Activated CD4-positive, alpha-beta T cell treated with anti-CD3 and anti-CD28 coated beads, Interleukin-2, amount 50 U/mL, for 16 hours (primary cell): Measurements from ENCODE around the gene MX2.

Experiments
- DNase-seq: peaks from one replicate; pipeline ENCODE4 v3.0.0-alpha.2; 2020

The MX2 gene

DNA sequence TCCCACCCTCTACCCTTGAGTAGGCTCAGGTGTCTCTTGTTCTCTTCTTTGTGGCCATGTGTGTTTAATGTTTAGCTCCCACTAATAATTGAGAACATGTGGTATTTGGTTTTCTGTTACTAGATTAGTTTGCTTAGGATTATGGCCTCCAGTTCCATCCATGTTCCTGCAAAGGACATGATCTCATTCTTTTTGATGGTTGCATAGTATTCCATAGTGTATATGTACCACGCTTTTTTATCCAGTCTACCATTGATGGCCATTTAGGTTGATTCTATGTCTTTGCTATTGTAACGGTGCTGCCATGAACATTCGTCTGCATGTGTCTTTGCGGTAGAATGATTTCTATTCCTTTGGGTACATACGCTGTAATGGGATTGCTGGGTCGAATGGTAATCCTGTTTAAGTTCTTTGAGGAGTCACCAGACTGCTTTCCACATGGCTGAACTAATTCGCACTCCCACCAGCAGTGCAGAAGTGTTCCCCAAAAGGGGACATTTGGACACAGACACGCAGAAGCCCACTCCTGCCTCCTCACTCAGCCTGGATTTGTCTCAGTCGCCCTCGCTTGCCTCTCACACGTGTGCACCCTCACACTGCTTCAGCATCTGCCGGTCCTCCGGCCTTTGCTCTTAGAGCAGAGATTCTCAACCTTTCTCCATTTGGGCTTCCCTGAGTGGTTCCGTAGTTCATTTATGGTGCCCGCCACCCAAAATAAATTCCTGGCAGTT is 3.7 kb downstream of the MX2 start:
- no peak for DNase-seq

DNA sequence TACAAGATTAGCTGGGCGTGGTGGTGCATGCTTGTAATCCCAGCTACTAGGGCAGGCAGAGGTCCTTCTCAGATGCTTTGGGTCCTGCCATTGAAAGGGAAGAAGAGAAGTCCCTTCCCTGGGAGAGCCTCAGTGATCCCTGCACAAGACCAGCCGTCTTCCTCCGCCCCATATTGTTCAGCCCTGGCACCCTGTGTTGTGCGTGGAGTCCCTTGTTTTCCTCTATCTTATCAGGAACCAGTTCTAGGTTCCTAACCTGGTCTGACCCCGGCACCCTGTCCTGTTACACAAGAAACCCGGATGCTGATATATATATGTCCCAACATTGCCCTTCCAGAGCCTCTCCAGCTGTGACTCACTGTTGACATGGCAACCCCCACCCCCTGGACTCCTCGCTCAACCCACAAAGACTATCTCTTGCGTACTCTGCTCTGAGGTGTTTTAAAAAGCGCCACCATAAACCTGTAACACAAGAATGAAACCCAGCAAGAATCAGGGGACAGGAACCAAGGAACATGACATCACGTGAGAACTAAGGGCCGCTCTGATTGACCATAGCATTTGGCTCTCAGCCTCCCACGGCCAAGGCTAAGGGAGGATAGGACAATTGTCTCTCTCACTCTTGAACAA is 4.8 kb downstream of the MX2 start:
- DNase-seq = no peak

DNA sequence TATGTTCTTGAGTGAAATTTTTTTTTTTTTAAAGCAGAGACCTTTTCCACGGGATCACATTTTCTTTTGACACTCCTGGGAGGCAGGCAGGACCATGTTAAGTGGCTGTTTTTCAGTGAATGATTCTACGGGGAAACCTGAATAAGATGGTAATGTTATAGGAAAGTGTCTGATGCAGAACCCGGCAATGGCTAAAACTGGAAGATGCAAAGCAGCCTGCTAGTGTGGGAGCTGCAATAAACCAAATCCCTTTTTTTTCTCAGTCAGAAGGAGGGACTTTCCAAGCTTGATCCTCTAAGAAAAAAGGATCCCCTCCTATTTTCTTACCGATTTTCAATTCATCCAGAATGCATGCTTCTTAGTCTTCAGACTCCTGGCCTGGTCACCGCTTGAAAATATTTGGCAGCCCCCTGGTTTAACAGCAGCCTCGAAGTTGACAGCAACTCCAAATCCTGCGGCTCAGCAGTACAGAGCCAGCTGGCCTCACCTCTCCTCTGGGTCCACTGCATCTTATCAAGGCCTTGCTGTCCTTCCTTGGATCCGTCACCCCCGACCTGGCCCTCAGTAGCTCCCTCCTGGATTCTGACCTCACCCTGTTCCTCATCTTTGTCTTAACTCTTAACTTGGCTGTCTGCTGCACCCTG is 5.6 kb downstream of the MX2 start:
- DNase-seq = no peak

DNA sequence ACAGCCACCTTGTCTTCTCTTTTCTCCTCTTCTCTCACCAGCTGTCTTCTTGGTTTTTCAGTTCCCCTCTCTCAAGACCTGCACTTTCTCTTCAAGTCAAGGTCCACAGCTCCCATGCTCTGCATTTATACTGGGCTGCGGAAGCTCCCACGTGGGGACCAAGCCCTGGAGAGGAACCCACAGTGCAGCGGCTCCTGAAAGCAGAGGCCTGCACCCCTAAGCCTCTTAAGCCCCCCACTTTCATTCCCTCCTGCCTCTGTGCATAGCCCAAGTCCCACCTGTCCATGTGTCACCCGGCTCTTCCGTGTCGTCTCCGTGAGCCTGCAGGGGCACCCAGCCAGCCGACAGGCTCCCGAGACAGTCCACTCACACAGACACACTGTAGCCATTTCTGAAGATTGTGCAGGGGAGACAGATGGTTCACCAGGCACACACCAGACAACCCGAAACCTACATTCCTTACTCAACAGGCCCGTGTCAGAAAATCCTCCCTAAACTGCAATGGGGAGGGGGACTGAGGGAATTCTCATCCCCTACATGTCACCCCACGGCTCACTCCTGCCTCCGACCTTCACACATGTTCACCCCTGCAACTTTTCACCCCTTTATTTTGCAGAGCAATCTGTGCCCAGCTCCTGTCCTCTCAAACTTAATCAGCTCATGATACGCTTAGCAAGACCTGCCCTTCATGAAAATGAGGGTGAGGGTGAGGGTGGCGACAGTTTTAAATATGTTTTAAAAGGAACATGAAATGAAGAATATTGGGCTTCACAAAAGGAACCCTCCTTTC is 6.3 kb downstream of the MX2 start:
- DNase-seq = no peak

DNA sequence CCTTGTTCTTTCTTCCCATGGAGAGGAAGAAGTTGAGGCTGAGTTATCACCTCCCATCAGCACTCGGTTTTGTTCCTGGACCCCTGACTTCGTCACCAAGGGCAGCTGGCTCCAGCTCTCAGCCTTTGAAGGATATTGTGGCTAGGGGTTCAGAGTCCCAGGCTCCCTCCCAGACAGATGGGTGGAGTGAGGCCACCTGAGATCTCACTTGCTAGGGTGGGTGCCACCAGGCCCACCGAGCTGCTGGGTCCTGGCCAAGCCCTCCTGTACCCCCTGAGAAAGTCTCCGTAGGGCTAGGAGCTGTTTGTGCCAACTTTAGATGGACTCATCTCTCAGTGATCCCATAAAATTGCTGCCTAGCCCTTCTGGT is 6.9 kb downstream of the MX2 start:
- no peak for DNase-seq

DNA sequence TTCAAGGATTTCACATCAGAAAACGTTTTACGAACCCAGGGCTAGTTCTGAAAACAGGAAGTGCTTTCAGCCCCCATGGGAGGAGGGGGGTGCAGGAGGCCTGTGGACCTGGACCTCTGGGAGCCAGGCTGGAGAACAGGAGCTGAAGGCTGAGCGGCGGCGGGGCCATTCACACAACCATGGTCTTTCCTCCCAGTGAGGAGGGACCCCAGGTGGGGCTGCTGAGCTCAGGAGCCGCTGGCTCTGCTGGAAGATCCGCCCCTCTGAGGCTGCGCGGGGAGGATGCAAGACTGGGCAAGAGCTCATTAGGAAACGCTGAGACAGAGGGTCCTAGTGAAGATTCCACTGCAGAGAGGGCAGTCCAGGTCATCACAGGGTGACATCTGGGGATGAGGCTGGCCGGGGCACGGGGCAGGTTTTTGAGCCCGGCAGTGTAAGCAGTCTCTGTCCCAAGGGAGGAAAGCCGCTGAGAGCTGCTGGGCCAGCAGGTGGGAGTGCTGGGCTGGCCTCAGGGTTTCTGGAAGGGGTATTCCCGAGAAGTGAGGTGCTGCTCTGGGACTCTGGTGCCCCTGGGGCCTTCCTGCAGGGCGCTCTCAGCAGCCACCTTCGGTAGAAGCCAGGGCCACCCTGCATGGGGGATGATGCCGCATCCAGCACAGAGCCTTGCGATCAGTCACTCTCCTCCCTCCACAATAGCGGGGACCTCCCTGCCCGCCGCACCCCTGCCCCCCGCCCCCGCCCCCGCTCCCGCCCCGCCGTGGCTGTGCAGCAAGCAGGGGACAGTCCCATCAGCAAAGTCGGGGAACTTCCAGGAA is 7.5 kb downstream of the MX2 start:
- peak; percentile 3 for DNase-seq

DNA sequence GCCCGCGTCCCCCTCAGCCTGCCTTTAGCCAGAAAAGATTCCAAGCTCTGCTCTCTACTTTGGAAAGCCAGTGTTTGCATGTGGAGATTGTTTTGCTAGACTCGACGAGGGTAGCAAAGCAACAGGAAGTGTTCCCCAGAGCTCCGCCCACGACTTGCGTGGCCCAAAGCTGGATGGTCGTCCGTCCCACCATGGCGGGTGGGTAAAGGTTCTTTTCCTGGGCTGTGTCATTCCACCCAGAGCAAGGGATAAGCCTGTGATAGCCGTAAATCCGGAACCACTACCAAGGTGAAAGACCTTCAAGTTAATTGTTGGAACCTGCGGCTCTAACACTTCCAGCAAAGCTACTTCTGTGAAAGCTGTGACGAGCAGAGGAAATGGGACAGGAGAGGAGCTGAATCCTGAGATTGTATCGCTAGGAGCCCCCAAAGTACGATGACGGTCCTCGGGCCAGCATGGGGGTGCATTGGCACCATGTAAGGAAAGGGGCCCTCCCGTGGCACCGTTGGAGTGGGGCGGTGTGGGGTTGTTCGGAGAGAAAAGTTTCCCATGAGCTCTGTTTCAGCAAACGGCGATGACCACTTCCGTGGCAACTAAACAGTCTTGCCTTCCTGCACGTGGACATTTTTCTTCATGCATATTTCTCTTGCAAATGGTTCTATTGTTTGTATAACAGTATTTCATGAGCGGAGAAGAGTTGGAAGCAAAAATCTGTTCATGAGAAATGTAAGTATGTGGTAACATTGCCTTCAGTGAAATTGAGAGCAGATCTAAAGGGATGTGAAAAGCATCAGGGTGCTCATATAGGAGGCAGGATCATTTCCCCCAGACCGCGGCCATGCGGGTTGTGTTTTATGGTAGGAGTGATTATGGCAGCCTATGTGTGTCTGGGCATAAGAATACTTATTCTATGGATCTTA is 8.4 kb downstream of the MX2 start:
- peak; percentile 26 for DNase-seq

DNA sequence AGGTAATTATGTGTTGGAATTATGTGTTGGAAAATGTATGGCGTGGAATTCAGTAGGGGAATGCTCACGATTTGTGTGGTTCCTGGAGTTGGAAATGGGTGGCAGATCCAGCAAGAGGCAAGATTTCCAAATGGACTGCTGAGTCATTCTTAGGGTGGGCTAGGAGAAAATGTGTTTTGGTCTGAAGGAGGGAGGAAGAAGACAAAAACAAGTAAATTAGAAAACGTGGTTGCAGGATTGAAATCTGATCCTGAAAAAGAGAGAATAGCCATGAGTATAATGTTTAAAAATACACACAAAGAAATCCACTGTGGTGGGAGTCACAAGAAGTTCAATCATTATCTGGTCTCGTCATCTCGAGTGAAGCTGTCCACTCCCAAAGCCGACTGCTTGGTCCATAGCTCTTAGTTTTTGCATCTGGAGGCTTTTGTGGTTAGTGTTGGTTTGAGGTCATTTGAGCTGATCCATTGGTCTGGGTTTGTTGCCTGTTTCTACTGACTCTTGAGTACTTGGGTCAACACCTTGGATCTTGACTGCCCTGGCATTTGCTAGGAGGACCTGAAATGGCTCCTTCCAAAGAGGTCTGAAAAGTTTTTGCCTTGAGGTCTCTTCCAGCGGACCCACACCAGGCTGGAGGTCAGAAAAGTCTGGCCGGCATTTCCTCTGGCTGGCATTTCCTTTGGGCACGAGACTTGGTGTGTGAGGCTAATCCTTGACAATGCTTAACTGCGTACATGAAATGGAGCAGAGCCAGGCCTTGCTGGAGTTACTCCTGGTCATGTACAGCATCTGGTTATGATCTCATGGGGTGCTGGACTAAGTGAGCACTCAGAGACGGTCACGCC is 9.2 kb downstream of the MX2 start:
- DNase-seq = no peak

DNA sequence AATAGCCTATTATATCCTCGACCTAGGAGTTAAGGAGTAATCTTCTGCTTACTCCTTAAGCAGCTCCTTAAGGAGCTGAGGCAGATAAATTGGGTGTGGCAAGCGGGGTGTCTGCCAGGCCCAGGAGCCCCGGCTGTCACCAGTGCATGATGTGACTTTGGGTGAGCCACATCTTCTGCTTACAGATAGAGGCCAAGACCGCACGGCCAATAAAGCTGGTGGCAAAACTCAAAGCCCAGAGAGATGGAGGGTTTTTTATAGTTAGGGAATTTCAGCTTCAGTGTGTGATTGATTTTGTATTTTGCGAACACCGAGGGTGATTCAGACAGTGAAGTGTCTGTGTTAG is 9.8 kb downstream of the MX2 start:
- DNase-seq = no peak

DNA sequence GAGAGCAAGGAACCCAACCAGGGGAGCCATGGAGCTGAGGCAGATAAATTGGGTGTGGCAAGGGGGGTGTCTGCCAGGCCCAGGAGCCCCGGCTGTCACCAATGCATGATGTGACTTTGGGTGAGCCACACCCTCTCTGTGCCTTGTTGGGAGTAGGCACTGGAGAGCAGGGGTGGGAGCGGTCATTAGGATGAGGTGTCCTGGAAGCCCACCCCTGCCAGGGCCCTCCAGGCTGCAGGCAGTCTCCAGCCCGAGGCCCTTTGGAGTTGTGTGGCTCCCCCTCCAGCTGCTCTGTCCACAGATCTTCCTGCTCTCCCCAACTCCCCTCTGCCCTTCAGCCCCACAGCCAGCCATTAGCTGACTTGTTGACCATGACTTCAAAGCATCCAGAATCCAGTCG is 11.4 kb downstream of the MX2 start:
- no peak for DNase-seq

DNA sequence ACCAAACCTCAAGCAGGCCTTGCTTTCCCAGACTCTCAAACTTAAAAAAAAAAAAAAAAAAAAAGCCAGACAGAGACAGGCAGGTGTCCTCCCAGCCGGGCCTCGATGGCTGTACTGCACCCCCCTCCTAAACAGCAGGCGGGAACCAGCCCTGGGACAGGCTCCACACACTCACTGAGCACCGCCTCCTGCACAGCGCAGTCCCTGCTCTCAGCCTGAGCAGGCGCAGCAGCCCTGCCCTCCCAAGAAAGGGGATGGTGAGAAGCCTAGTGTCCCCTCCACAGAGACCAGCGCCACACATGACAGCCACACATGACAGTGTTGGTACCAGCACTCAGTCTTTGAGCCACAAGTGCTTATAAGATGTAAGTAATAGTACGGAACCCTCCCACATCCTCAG is 11.9 kb downstream of the MX2 start:
- DNase-seq = no peak

DNA sequence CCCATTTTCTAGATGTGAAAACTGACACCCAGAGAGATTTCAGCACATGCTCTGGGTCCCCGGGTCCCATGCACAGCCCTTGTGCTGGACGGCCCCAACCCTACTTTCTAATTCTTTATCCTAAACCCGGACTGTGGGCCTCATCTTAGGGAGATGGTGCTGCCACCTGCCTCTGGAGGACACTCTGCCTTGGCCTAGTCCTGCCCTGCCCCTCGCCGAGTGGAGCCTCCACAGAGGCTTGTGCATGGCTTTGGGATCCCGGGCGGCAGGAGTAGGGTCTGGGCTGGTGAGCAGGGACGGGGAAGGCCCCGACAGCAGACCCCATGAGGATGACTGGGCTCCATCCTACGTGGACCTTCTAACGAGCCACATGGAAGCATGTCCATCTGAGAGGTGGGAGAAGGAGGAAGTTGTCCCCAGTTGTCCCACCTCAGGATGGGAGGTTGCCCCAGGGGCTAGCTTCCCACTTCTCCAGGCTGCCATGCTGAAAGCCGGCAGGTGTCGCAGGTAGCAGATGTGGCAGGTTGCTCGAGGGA is 12.4 kb downstream of the MX2 start:
- no peak for DNase-seq

DNA sequence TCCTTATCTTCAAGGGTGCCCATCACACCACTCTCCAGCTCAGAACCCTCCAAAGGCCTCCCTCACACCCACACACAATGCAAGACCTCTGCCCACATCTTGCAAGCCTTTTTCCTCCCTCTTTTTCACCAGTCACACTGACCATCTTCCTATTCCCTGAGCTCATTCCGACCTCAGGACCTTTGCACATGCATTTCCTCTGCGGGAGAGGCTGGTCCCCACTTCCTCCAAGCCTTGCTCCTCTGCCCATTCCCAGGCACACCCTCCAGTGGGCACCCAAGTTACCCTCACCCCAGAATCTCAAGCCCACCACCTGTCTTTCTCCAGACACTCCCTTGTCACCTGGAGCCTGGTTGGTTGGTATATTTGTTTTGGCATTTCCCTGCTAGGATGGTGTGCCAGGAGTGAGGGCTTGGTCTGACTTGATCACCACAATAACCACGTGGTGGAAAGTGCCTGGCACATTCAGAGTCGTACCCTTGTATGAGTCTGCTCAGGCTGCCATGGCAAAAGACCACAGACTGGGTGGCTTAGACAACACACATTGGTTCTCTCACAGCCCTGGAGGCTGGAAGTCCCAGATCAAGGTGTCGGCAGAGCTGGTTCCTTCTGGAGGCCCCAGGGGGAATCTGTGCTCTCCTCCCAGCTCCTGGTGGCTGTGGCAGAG is 13.2 kb downstream of the MX2 start:
- peak; percentile 45 for DNase-seq

DNA sequence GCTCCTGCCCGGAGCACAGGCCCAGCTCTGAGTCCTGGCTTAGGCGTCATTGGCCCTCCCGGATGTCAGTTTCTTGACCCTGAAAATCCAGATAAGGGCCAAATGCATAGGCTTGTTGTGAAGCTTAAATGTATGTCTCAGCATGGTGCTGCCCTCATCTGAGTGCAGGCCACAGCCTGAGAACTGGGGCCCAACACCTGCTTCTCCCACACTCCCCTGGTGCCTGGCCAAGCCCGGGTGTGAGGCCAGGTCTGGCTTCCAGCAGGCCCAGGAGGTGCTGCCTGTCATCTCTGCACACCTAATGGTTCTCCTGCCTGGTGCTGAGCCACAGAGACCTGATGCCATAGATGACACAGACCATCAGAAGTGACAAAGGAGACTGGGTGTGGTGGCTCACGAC is 14.0 kb downstream of the MX2 start:
- no peak for DNase-seq

DNA sequence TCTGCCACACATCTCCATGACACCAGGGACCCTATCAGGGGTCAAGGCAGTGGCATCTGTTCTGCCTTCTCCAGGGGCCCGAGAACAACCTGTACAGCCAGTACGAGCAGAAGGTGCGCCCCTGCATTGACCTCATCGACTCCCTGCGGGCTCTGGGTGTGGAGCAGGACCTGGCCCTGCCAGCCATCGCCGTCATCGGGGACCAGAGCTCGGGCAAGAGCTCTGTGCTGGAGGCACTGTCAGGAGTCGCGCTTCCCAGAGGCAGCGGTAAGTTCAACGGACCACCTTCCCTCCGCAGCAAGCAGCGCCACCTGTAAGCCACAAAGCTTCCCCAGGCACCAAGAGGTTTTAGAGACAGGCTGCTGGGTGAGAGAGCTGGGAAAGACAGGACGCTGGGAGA is 15.9 kb downstream of the MX2 start:
- no peak for DNase-seq

DNA sequence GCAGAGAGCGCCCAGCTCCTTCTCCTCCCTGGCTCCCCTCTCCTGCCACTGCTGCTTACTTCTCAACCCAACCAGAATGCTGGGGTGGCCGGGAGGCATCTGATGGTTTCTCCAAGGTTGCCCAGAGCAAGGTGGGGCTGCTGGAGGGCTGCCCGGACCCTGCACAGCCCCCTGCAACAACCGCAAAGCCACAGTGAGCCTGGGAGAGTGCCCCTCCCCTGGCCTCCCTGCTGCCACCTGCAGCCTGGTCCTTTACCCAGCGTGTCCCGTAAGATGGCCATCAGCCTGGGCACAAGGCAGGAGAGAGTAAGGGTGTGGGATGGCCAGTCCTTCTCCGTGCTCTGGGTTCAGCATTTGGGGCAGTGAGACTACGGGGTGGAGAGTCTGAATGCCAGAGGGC is 17.0 kb downstream of the MX2 start:
- DNase-seq = no peak

DNA sequence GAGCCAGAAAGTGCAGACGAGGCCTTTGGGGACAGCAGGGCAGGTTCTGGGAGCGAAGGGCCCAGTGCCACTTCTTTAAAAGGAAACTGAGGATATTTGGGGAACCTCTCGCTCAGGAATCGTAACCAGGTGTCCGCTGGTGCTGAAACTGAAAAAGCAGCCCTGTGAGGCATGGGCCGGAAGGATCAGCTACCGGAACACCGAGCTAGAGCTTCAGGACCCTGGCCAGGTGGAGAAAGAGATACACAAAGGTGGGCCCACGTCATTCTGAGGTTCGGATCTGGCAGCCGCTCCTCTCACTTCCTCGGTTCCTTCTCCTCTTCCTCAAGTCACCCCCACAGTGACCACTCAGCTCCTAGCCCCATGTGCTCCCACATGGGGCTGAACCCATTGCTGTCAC is 18.1 kb downstream of the MX2 start:
- no peak for DNase-seq

DNA sequence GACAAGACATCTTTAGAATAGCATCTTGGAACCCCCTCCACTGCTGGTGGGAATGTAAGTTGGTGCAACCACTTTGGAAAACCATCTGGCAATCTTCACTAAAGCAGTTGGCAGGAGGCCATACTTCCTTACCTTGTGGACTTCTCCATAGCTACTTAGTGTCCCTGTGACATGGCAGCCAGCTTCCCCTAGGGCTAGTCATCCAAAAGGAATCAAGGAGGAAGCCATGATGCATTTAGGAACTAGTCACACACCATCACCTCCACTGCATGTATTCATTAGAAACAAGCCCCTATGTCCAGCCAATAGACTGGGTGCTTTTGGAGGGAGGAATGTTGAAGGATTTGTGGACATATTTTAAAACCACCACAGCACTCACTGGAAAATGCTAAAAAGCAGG is 19.9 kb downstream of the MX2 start:
- no peak for DNase-seq

DNA sequence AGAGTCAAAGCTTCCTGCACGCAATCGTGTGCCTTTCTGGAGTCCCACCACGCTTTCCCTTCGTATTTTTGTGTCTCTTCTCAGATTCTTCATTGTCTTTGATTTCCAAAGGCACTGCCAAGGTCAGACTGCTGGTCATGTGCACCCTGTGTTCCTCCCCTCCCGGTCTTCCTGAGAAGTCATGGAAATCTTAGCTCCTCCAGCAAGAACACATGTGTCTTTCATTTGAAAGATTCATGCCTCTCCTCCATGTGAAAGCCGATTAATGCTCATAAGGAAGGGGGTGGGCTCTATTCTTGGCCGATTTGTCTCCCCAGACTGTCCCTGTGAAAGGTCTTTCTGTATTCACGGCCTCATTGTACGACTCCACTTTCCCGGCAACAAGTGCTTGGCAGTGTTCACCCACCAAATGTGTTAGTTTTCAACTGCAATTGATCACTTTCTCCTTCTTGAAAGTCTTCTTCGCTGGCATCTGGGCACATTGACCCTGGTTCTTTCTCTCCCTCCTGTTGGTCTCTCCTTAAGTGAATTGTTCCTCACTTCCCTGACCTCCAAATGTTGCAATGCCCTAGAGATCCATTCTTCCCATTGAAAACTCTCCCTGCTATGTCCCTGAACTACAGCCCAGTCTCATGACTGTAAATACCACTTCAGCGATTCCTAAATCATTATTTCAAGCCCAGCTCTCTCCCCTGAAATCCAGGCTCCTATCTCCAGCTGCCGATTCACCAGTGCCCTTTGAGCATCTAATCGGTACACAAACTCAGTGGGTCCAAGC is 25.4 kb downstream of the MX2 start:
- DNase-seq = no peak
